HuH-7.5 (cell line): ENCODE results near the gene BANK1.
A peak's percentile ranks its signal among the peaks of the same experiment; 100 is the strongest.

Experiments
- DNase-seq: peaks from one replicate; pipeline ENCODE4 v3.0.0; 2011; ENCODE audit warnings: low spot score

BANK1 gene

GRCh38 chr4:101813604-101814003 lies 23.1 kb downstream of the BANK1 start:
- no peak for DNase-seq

GRCh38 chr4:101818362-101818761 lies 27.8 kb downstream of the BANK1 start:
- no peak for DNase-seq

GRCh38 chr4:101823864-101824263 lies 33.3 kb downstream of the BANK1 start:
- no peak for DNase-seq

- no peak for DNase-seq
These were observed 34.0 kb downstream of the BANK1 start for GRCh38 chr4:101824500-101824899.

GRCh38 chr4:101825953-101826352 lies 35.4 kb downstream of the BANK1 start:
- DNase-seq = no peak

DNA sequence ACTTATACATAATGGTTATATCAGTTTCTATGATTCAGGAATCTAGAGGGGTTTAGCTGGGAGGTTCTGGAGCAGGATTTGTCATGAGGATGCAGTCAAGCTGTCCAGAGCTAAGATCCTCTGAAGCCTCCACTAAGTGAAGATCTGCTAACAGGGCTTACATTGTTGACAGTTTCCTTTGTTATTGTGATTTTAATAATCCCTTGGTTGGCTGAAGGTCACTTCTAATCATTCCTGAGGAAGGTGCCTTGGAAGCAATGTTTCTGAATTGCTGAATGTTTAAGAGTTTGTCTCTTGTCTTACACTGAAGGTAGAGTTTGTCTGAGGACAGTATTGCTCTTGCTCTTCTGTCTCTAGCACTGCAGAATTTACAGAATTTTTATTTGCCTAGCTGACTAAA lies 41.3 kb downstream of the BANK1 start:
- DNase-seq = no peak

DNA sequence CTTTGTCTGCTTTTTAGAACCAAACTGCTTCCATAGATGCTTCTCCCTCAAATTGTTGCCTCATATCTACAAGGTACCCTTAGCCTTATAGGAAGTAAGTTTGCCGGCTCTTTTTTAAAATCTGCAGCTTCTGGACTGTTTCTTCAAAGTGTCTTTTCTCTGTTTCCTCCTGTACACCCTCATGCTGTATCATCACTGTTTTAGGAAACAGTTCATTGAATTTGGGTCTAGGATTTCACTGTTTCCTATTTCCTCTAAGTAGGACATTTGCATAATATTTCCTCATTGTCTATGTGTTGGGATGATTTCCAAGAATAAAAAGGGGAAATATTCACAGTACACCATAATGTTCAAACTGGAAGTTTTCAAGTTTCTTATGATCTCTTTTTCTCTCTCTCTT lies 43.0 kb downstream of the BANK1 start:
- no peak for DNase-seq

GRCh38 chr4:101835121-101835904 lies 44.8 kb downstream of the BANK1 start:
- peak; percentile 14 for DNase-seq

DNA sequence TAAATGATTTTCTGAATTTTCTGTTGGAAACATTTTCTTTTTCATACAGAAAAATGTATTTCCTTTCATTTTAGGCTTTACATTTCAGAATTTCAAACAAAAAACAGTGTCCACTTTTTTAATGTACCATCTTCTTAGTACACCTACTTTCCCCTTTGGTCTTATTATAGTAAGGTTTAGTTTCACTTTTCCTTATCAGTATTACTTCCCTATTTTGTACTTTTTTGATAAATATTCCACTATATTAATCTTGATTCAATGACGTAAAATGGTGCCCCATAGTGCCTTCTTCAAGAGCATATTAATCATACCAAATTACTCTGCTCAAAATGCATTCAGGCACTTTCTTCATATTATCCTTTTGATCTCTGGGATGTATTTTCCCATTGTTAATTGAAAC lies 52.5 kb downstream of the BANK1 start:
- no peak for DNase-seq

DNA sequence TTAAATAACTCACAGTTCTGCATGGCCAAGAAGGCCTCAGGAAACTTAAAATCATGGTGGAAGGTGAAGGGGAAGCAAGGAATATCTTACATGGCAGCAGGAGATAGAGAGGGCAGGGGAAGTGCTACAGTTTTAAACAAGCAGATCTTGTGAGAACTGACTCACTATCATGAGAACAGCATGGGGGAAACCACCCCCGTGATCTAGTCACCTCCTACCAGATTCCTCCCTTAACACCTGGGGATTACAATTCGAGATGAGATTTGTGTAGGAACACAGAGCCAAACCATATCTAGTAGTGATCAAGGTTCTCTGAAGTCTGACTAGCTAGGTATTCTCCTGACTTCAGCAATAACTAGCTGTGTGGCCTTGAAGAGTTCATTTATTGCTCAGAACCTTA lies 56.0 kb downstream of the BANK1 start:
- DNase-seq = no peak

DNA sequence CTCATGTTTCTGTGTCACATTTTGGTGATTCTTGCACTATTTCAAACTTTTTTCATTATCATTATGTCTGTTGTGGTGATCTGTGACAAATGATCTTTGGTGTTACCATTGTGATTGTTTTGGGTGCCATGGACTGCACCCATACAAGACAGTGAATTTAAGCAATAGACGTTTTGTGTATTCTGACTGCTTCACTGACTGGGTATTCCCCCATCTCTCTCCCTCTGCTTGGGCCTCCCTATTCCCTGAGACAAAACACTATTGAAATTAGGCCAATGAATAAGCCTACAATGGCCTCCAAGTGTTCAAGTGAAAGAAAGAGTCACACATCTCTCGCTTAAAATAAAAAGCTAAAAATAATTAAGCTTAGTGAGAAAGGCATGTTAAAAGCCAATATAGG lies 60.2 kb downstream of the BANK1 start:
- DNase-seq = no peak

- no peak for DNase-seq
These were observed 61.1 kb downstream of the BANK1 start for GRCh38 chr4:101851672-101852071.

DNA sequence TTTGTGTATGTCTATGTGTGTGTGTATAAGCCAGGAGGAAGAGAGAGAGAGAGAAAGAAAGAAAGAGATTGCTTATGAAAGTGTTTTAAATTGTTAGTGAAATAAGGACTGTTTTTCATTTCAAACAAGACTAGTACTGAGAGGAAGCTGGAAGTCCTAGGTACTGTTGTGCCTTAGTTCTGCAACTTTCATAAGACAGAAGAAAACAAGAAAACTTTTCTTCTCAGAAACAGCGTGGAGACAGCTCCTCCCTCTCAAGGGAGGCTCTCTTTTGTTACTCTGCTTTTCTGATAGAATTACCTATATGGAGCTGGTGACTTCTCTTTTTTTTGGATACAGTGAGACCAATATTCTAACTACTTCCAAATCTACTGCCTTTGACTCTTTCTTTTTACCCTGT lies 62.5 kb downstream of the BANK1 start:
- DNase-seq = no peak

DNA sequence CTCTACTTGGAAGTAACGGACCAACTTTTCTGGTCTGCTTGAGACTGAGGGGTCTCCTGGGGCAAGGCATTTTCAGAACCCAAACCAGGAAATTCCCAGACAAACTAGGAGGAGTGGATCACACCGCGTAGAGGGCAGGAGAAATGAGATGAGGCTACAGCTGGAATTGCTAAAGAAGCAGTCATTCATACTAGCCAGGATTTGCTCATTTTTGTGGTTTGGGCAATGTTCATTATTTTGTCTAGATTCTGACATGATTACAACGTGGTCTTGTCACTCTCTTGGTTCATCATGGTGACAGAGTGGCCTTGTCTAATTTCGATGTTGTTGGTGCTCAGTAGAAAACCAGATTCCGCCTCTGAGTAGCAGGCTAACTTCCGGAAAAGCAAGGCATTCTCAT lies 63.2 kb downstream of the BANK1 start:
- no peak for DNase-seq

DNA sequence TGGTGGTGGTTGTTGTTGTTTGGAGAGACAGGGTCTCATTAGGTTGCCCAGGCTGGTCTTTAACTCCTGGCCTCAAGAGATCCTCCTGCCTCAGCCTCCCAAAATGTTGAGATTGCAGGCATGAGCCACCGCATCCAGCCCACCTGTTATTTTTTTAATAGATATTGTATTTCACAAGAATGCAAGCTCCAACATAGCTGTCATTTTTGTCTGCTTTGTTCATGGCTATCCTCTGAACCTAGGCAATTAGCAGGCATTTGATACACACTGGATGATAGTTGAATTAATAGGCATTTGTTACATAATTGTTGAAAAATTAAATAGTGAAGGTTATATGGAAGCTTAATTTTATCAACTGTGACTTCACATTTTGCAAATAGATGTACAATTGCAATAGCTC lies 64.7 kb downstream of the BANK1 start:
- DNase-seq = no peak

- DNase-seq = no peak
These were observed 65.6 kb downstream of the BANK1 start for GRCh38 chr4:101856149-101856548.

DNA sequence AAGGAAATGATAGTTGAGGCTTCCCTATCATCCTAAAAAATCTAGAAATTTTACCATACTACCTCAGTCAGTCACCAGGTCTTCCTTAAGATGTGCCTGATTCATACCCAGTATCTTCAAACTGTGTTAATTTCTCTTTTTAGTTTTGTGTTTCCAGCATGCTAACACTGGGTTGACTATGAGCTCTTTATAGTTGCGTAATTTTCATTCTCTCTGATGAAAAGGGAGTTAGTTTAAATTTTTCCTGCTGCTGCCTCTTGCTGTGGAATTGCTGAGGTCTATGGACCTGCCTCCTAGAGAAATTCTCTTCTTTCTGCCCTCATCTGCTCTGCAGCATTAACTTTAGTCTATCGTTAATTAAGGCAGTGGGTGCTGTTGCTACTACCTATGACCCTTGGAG lies 66.6 kb downstream of the BANK1 start:
- no peak for DNase-seq

- no peak for DNase-seq
These were observed 68.1 kb downstream of the BANK1 start for GRCh38 chr4:101858641-101859040.

DNA sequence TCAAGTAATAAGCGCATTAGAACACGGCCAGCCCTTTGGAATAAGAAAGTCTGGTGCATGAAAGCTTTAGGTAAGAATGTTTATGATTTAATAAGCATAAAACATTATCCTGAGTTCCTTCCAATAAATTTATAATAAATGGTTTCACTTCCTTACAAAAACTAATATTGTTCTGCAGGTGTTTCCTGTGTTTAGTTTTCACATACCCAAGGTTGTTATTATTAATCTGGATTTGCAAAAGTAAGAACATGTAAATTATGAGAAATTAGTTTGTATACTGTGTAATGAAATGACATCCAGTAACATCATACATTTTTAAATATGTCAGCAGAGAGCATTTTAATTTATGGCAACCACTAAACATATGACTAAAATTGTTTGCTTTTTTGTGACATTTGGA lies 72.1 kb downstream of the BANK1 start:
- DNase-seq = no peak

DNA sequence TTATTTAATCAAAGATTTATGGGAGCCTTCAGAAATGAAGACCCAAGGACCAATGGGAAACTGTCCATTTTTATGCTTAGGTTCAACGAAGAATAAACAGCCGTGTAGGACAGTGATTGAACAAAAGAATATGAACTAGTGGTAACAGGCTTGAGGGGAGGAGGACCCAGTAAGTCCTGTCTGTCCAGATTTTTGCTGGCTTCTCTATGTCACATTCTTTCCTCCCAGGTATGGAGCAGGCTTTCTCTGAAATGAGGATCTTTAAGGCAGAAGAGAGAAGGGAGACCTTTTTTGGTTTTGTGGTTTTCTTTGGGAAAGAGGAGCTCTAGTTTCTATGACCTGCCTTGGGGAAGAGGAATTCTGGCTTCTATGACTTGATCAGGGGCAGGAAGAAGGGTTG lies 74.1 kb downstream of the BANK1 start:
- no peak for DNase-seq

- DNase-seq = no peak
These were observed 75.1 kb downstream of the BANK1 start for GRCh38 chr4:101865501-101866062.

DNA sequence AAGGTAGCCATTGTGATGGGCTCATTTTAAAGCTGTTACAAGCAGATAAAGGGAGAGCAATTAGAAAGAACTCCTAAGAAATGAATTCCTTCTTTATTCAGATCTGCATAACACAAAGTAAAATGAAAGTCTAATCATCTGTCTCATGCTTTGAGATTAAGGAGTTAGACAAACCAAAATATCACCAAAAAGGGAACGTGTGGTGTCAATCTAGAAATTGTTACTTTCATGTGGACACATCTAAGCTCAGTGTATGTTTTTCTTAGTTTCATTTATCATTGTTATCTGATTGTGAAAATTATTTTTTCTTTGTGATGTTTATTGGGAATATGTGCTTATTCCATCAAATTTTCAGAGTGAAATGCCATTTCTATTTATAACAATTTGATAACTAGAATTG lies 80.3 kb downstream of the BANK1 start:
- DNase-seq = no peak

DNA sequence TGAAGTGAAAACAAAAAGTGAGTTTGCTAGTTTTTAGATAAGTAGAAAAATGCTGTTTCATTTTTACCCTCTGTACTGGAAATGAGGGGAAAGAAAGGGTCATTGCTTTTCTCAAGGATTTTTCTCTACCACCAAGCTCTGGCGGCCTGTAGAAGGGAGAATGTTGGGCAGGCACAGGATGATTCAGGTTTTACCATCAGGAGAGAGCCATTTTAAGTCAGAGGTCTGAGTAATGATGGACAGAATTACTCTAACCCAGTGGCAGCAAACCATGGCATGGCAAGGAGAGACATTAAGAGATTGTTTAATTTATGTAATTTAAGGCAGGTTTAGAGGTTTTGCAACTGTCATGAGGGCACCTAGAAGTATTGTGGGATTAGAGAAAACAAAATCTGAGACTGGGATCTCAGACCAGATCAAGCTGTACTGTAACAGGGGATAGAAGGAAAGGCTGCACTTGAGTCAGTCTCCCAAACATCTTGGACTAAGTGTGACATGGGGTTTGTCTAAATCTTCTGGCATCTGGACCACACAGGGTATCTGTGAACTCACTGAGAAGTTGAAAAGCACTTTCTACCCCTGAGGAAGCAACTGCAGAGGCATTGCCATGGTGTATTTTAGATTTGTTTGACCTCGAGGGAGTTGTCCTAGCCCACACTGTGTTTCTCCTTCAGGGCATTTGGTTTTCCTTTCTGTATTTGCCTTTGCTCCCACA lies 81.6 kb downstream of the BANK1 start:
- no peak for DNase-seq
